ENCODE results near the gene ZNF536. TPM values are rescaled to one million over a fixed set of nuclear protein-coding genes. Genes with fewer than 3 reads are reported as not detected.

ZNF536 gene
- total and polyA plus RNA-seq, 2 donors (not counting 3 experiments of a cell fraction or from before 2014, with no cell fraction given), result not detected

GRCh38 chr19:30555791-30556110, 183.6 kb downstream of the ZNF536 start:
- Histone ChIP-seq H2AFZ (ENCODE audit: low read depth, low read length) (no peak overlapping the region), H3K36me3 (ENCODE audit: control insufficient read depth in 2 of 2, extremely low read depth in 1 of 2, insufficient read depth in 2 of 2, low read length in 2 of 2) (no peaks in the 10 kb centered on the region), H3K4me3 (replicated peaks in 1 of 3; ENCODE audit: insufficient read depth in 1 of 3, low read depth in 1 of 3, low read length in 3 of 3) (no peak overlapping the region), H3K4me2 (ENCODE audit: insufficient read depth, low read length) (no peak overlapping the region), H3K79me2 (ENCODE audit: control insufficient read depth, insufficient read depth, low read length) (no peaks in the 10 kb centered on the region), H3K27ac (ENCODE audit: insufficient read depth, low read depth, low read length) (no peak overlapping the region), H3K9ac (replicated peaks; ENCODE audit: extremely low read depth, insufficient read depth, low read length) (no peak overlapping the region), H4K20me1 (replicated peaks; ENCODE audit: control insufficient read depth, extremely low read depth, insufficient read depth, low read length) (no peaks in the 10 kb centered on the region), H3K9me1 (replicated peaks; ENCODE audit: control insufficient read depth, extremely low read depth, insufficient read depth, low read length) (no peaks in the 10 kb centered on the region), H3K4me1 (ENCODE audit: control insufficient read depth, extremely low read depth, insufficient read depth, low read length) (no peaks in the 10 kb centered on the region), H3K9me3 (replicated peaks; ENCODE audit: control insufficient read depth, insufficient read depth, low read length) (peaks cover 7% of the 10 kb centered on the region), H3K27me3 (ENCODE audit: control insufficient read depth in 2 of 2, insufficient read depth in 2 of 2, low read length in 2 of 2) (no peaks in the 10 kb centered on the region)
- DNase-seq (ENCODE audit: low read depth, low spot score), result no peak
- FAIRE-seq, result no peak
- intact Hi-C loops (cut with micrococcal nuclease), result no loop called here
- POLR2A ChIA-PET, result no interaction called here
- no TSS peak for BruUV-seq (replicated peaks)
- TF ChIP-seq MYC (IDR thresholded peaks at IDR 0.05; ENCODE audit: low read depth, low read length) (no peak), JUN (IDR thresholded peaks at IDR 0.05; ENCODE audit: borderline replicate concordance, insufficient read depth, insufficient read length, low read depth) (no peak), POLR2A (IDR thresholded peaks at IDR 0.05; ENCODE audit: low read depth, low read length) (no peak), GATA2 (IDR thresholded peaks at IDR 0.05; ENCODE audit: insufficient read depth, insufficient read length, low read depth, low read length) (no peak), FOS (IDR thresholded peaks at IDR 0.05; ENCODE audit: borderline replicate concordance, insufficient read depth, low read length) (no peak), POLR2AphosphoS5 (IDR thresholded peaks at IDR 0.05; ENCODE audit: insufficient read depth, low read depth, low read length) (no peak), EZH2 (IDR thresholded peaks at IDR 0.05; ENCODE audit: borderline replicate concordance, low read depth, low read length, severe bottlenecking) (no peak)
- TF ChIP-seq, protein P1, sequence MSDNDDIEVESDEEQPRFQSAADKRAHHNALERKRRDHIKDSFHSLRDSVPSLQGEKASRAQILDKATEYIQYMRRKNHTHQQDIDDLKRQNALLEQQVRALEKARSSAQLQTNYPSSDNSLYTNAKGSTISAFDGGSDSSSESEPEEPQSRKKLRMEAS (IDR thresholded peaks at IDR 0.05; ENCODE audit: insufficient read depth, insufficient read length), result no peak
- TF ChIP-seq, protein P2, sequence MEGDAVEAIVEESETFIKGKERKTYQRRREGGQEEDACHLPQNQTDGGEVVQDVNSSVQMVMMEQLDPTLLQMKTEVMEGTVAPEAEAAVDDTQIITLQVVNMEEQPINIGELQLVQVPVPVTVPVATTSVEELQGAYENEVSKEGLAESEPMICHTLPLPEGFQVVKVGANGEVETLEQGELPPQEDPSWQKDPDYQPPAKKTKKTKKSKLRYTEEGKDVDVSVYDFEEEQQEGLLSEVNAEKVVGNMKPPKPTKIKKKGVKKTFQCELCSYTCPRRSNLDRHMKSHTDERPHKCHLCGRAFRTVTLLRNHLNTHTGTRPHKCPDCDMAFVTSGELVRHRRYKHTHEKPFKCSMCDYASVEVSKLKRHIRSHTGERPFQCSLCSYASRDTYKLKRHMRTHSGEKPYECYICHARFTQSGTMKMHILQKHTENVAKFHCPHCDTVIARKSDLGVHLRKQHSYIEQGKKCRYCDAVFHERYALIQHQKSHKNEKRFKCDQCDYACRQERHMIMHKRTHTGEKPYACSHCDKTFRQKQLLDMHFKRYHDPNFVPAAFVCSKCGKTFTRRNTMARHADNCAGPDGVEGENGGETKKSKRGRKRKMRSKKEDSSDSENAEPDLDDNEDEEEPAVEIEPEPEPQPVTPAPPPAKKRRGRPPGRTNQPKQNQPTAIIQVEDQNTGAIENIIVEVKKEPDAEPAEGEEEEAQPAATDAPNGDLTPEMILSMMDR (IDR thresholded peaks at IDR 0.05; ENCODE audit: extremely low read depth in 1 of 2, insufficient read depth in 1 of 2, low read depth in 1 of 2, low read length in 2 of 2), result no peak
- dilution Hi-C loops (cut with MboI; ENCODE audit: extremely low pct_ligation_motif_present, low sequenced_read_pairs), result no loop called here
- CTCF ChIA-PET, result no interaction called here
